DND-41 (cell line): ENCODE results near the gene CNGA3.

Source experiments
- EZH2 ChIP-seq: IDR thresholded peaks from 3 replicates; pipeline ENCODE4 v1.6.1; 2012; ENCODE audit warnings: borderline replicate concordance, low read depth, mild to moderate bottlenecking, moderate library complexity, low read length, inconsistent platforms; ENCODE audit not compliant: severe bottlenecking
- TF ChIP-seq, protein P1 (sequence below): IDR thresholded peaks from 2 replicates; pipeline ENCODE4 v1.5.1; 2012; ENCODE audit warnings: borderline replicate concordance, low read length, moderate library complexity, mild to moderate bottlenecking; ENCODE audit not compliant: poor library complexity, severe bottlenecking; ENCODE audit errors: extremely low read depth

GRCh38 chr2:98442488-98442887 is 96.2 kb downstream of the CNGA3 start:
- TF ChIP-seq EZH2, result no peak
- TF ChIP-seq, protein P1, sequence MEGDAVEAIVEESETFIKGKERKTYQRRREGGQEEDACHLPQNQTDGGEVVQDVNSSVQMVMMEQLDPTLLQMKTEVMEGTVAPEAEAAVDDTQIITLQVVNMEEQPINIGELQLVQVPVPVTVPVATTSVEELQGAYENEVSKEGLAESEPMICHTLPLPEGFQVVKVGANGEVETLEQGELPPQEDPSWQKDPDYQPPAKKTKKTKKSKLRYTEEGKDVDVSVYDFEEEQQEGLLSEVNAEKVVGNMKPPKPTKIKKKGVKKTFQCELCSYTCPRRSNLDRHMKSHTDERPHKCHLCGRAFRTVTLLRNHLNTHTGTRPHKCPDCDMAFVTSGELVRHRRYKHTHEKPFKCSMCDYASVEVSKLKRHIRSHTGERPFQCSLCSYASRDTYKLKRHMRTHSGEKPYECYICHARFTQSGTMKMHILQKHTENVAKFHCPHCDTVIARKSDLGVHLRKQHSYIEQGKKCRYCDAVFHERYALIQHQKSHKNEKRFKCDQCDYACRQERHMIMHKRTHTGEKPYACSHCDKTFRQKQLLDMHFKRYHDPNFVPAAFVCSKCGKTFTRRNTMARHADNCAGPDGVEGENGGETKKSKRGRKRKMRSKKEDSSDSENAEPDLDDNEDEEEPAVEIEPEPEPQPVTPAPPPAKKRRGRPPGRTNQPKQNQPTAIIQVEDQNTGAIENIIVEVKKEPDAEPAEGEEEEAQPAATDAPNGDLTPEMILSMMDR, result no peak
